ENCODE results near the gene MGST3.
"Not testable (repeated sequence)": the region's sequence is repeated elsewhere in the genome, so short reads cannot be mapped to it uniquely, and the experiment has no call there.

MGST3 gene

GRCh38 chr1:165629848-165630628 lies 996 bp upstream of the MGST3 start:
- no peak for DNase-seq

GRCh38 chr1:165631342-165632151 lies 513 bp downstream of the MGST3 start:
- peak; percentile 69 for DNase-seq

GRCh38 chr1:165632152-165632469 lies 1.1 kb downstream of the MGST3 start:
- no peak for DNase-seq

- no peak for DNase-seq
Observed at GRCh38 chr1:165632491-165632890, 1.5 kb downstream of the MGST3 start.

GRCh38 chr1:165633614-165634013 lies 2.6 kb downstream of the MGST3 start:
- no peak for DNase-seq

GRCh38 chr1:165634154-165634921 lies 3.3 kb downstream of the MGST3 start:
- no peak for DNase-seq

- no peak for DNase-seq
Observed at GRCh38 chr1:165635329-165635728, 4.3 kb downstream of the MGST3 start.

- no peak for DNase-seq
Observed at GRCh38 chr1:165635823-165636222, 4.8 kb downstream of the MGST3 start.

GRCh38 chr1:165637427-165637826 lies 6.4 kb downstream of the MGST3 start:
- no peak for DNase-seq

- not testable (repeated sequence) for DNase-seq
Observed at GRCh38 chr1:165638211-165638610, 7.2 kb downstream of the MGST3 start.

GRCh38 chr1:165639821-165640623 lies 9.0 kb downstream of the MGST3 start:
- no peak for DNase-seq

GRCh38 chr1:165641231-165641987 lies 10.4 kb downstream of the MGST3 start:
- no peak for DNase-seq

- no peak for DNase-seq
Observed at GRCh38 chr1:165644064-165644735, 13.2 kb downstream of the MGST3 start.

GRCh38 chr1:165645654-165646366 lies 14.8 kb downstream of the MGST3 start:
- DNase-seq: peak; percentile 44

- no peak for DNase-seq
Observed at GRCh38 chr1:165647517-165647916, 16.5 kb downstream of the MGST3 start.

GRCh38 chr1:165647970-165648369 lies 16.9 kb downstream of the MGST3 start:
- no peak for DNase-seq

- DNase-seq: no peak
Observed at GRCh38 chr1:165648919-165649572, 18.0 kb downstream of the MGST3 start.

GRCh38 chr1:165650981-165651625 lies 20.1 kb downstream of the MGST3 start:
- DNase-seq: no peak

GRCh38 chr1:165658766-165659580 lies 27.9 kb downstream of the MGST3 start:
- DNase-seq: not testable (repeated sequence)
